ENCODE measurements around the gene OOSP2.
"Not testable (repeated sequence)": the region's sequence is repeated elsewhere in the genome, so short reads cannot be mapped to it uniquely, and the experiment has no call there.

Gene OOSP2

GRCh38 chr11:60005360-60005759, 34.8 kb upstream of the OOSP2 start:
- Histone ChIP-seq H3K4me3 (no peak overlapping the region), H3K9me3 (no peaks in the 10 kb centered on the region), H3K4me1 (no peaks in the 10 kb centered on the region), H3K36me3 (no peaks in the 10 kb centered on the region), H3K27ac (no peak overlapping the region), H3K27me3 (no peaks in the 10 kb centered on the region)
- no peak for DNase-seq
- intact Hi-C loops (cut with DNase I; ENCODE audit: low total_unique reads) = no loop called here
- TF ChIP-seq CTCF (IDR thresholded peaks at IDR 0.05) = no peak

GRCh38 chr11:60016881-60017280, 23.3 kb upstream of the OOSP2 start, which contains the start of gene OOSP4B:
OOSP4B (plus strand) TSS chr11:60017181.
- H3K4me1 ChIP-seq = no peaks in the 10 kb centered on the region
- no peak for DNase-seq
- H3K27me3 ChIP-seq = no peaks in the 10 kb centered on the region
- no peak within 1 kb of the TSS for H3K4me3 ChIP-seq
- no peaks in the 10 kb centered on the region for H3K9me3 ChIP-seq
- TF ChIP-seq CTCF (IDR thresholded peaks at IDR 0.05) = no peak
- intact Hi-C loops (cut with DNase I; ENCODE audit: low total_unique reads) = no loop called here
- no peaks in the 10 kb centered on the region for H3K36me3 ChIP-seq
- H3K27ac ChIP-seq = no peak within 1 kb of the TSS

GRCh38 chr11:60018058-60018457, 22.2 kb upstream of the OOSP2 start:
- Histone ChIP-seq H3K27me3 (no peaks in the 10 kb centered on the region), H3K4me1 (no peaks in the 10 kb centered on the region), H3K9me3 (no peaks in the 10 kb centered on the region), H3K36me3 (no peaks in the 10 kb centered on the region), H3K27ac (no peak overlapping the region), H3K4me3 (no peak overlapping the region)
- TF ChIP-seq CTCF (IDR thresholded peaks at IDR 0.05) = no peak
- intact Hi-C loops (cut with DNase I; ENCODE audit: low total_unique reads) = no loop called here
- DNase-seq = no peak

- H3K27ac ChIP-seq; H3K4me1 ChIP-seq; intact Hi-C loops (cut with DNase I; ENCODE audit: low total_unique reads); H3K36me3 ChIP-seq; H3K9me3 ChIP-seq; H3K27me3 ChIP-seq; DNase-seq; H3K4me3 ChIP-seq: not testable (repeated sequence)
These were observed 19.8 kb upstream of the OOSP2 start for GRCh38 chr11:60020376-60020775.

GRCh38 chr11:60029015-60029632, 11.1 kb upstream of the OOSP2 start:
- Histone ChIP-seq H3K9me3 (no peaks in the 10 kb centered on the region), H3K4me3 (no peak overlapping the region), H3K27ac (no peak overlapping the region), H3K4me1 (no peaks in the 10 kb centered on the region), H3K27me3 (no peaks in the 10 kb centered on the region), H3K36me3 (no peaks in the 10 kb centered on the region)
- no peak for TF ChIP-seq CTCF (IDR thresholded peaks at IDR 0.05)
- intact Hi-C loops (cut with DNase I; ENCODE audit: low total_unique reads) = no loop called here
- DNase-seq = no peak

- H3K27ac ChIP-seq; H3K27me3 ChIP-seq; H3K36me3 ChIP-seq; H3K4me3 ChIP-seq; intact Hi-C loops (cut with DNase I; ENCODE audit: low total_unique reads); DNase-seq; H3K4me1 ChIP-seq; H3K9me3 ChIP-seq: not testable (repeated sequence)
These were observed 10.2 kb downstream of the OOSP2 start for GRCh38 chr11:60050422-60050821.

GRCh38 chr11:60050839-60051238, 10.6 kb downstream of the OOSP2 start:
- H3K36me3 ChIP-seq; DNase-seq; H3K27me3 ChIP-seq; H3K4me1 ChIP-seq; H3K9me3 ChIP-seq; H3K4me3 ChIP-seq; intact Hi-C loops (cut with DNase I; ENCODE audit: low total_unique reads); H3K27ac ChIP-seq: not testable (repeated sequence)

Data from tibial artery (tissue), 4 donors.